Measurements from ENCODE around the gene ZNF133. TPM values are rescaled to one million over a fixed set of nuclear protein-coding genes. Genes with fewer than 3 reads are reported as not detected.
"Not testable (repeated sequence)": the region's sequence is repeated elsewhere in the genome, so short reads cannot be mapped to it uniquely, and the experiment has no call there.

The ZNF133 gene
- total RNA-seq, 1 donor: 19.5 TPM

DNA sequence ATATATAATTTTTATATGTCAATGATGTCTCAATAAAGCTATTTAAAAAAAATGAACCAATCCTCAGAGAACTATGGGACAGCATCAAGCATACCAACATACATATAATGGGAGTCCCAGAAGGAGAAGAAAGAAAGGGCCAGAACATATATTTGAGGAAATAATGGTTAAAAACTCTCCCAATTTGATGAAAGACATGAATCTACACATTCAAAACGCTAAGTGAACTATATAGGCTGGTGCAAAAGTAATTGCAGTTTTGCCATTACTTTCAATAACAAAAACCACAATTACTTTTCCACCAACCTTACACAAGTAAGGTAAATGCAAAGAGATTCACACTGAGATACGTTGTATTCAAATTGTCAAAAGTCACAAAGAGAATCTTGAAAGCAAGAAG is 43.4 kb downstream of the ZNF133 start:
- no peaks in the 10 kb centered on the region for H4K20me1 ChIP-seq (ENCODE audit: insufficient read depth, low read length)
- TF ChIP-seq, protein P1, sequence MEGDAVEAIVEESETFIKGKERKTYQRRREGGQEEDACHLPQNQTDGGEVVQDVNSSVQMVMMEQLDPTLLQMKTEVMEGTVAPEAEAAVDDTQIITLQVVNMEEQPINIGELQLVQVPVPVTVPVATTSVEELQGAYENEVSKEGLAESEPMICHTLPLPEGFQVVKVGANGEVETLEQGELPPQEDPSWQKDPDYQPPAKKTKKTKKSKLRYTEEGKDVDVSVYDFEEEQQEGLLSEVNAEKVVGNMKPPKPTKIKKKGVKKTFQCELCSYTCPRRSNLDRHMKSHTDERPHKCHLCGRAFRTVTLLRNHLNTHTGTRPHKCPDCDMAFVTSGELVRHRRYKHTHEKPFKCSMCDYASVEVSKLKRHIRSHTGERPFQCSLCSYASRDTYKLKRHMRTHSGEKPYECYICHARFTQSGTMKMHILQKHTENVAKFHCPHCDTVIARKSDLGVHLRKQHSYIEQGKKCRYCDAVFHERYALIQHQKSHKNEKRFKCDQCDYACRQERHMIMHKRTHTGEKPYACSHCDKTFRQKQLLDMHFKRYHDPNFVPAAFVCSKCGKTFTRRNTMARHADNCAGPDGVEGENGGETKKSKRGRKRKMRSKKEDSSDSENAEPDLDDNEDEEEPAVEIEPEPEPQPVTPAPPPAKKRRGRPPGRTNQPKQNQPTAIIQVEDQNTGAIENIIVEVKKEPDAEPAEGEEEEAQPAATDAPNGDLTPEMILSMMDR (IDR thresholded peaks at IDR 0.05; ENCODE audit: extremely low read depth, low read depth, low read length): no peak
- no peaks in the 10 kb centered on the region for H3K4me1 ChIP-seq (ENCODE audit: insufficient read depth, low read length)
- H3K4me2 ChIP-seq (ENCODE audit: insufficient read depth, low read length): no peak overlapping the region
- peaks cover 3% of the 10 kb centered on the region for H3K9me3 ChIP-seq (ENCODE audit: low read depth, low read length)
- H2AFZ ChIP-seq (ENCODE audit: low read length): no peak overlapping the region
- no peak overlapping the region for H3K4me3 ChIP-seq (ENCODE audit: insufficient read depth, low read length)
- no peaks in the 10 kb centered on the region for H3K79me2 ChIP-seq (ENCODE audit: insufficient read depth, low read length)
- no peak overlapping the region for H3K27ac ChIP-seq (ENCODE audit: low read depth, low read length)
- no peak for DNase-seq (ENCODE audit: insufficient read length, low spot score, missing footprints)
- peaks cover 2% of the 10 kb centered on the region for H3K36me3 ChIP-seq (ENCODE audit: insufficient read depth, low read length)
- no peaks in the 10 kb centered on the region for H3K27me3 ChIP-seq (ENCODE audit: insufficient read depth, low read length)

DNA sequence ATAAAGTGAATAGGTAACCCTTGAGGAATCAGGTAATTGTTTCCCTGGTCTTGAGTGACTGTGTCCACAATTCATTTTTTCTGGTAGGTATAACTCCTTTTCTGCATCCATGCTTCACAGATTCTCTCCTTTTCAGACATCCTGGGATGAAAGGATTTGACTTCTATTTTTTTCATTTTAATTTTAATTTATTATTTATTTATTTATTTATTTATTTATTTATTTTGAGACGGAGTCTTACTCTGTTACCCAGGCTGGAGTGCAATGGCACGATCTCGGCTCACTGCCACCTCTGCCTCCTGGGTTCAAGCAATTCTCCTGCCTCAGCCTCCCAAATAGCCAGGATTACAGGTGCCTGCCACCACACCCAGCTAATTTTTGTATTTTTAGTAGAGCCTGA is 61.4 kb downstream of the ZNF133 start:
- not testable (repeated sequence) for H3K27ac ChIP-seq (ENCODE audit: low read depth, low read length); H4K20me1 ChIP-seq (ENCODE audit: insufficient read depth, low read length); H3K79me2 ChIP-seq (ENCODE audit: insufficient read depth, low read length); H3K4me2 ChIP-seq (ENCODE audit: insufficient read depth, low read length); H3K4me1 ChIP-seq (ENCODE audit: insufficient read depth, low read length); DNase-seq (ENCODE audit: insufficient read length, low spot score, missing footprints); H2AFZ ChIP-seq (ENCODE audit: low read length); H3K9me3 ChIP-seq (ENCODE audit: low read depth, low read length); H3K36me3 ChIP-seq (ENCODE audit: insufficient read depth, low read length); H3K4me3 ChIP-seq (ENCODE audit: insufficient read depth, low read length); H3K27me3 ChIP-seq (ENCODE audit: insufficient read depth, low read length)

DNA sequence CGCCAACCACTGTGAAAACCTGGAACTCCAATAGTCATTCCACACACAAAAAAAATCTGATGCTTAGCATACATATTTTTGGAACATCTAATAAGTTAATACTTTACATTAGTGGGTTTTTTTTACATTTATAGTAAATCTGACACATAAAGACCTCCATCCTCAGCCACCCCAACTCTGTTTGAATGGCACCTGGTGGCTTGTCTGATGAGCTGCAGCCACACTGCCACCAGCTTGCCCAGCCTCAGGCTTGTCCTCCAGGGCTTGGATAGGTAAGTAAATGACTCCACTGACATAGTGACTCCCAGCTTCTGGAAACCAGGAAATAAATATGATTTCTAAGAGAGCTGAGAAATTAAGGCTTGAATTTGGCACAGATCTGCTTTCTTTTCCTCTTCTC is 71.5 kb downstream of the ZNF133 start:
- H3K4me3 ChIP-seq (ENCODE audit: insufficient read depth, low read length): no peak overlapping the region
- H4K20me1 ChIP-seq (ENCODE audit: insufficient read depth, low read length): no peaks in the 10 kb centered on the region
- H3K79me2 ChIP-seq (ENCODE audit: insufficient read depth, low read length): no peaks in the 10 kb centered on the region
- DNase-seq (ENCODE audit: insufficient read length, low spot score, missing footprints): no peak
- peaks cover 3% of the 10 kb centered on the region for H3K27me3 ChIP-seq (ENCODE audit: insufficient read depth, low read length)
- H3K4me1 ChIP-seq (ENCODE audit: insufficient read depth, low read length): no peaks in the 10 kb centered on the region
- no peaks in the 10 kb centered on the region for H3K9me3 ChIP-seq (ENCODE audit: low read depth, low read length)
- H3K27ac ChIP-seq (ENCODE audit: low read depth, low read length): no peak overlapping the region
- no peak overlapping the region for H2AFZ ChIP-seq (ENCODE audit: low read length)
- H3K36me3 ChIP-seq (ENCODE audit: insufficient read depth, low read length): no peaks in the 10 kb centered on the region
- H3K4me2 ChIP-seq (ENCODE audit: insufficient read depth, low read length): no peak overlapping the region
- TF ChIP-seq, protein P1 (IDR thresholded peaks at IDR 0.05; ENCODE audit: extremely low read depth, low read depth, low read length): no peak

DNA sequence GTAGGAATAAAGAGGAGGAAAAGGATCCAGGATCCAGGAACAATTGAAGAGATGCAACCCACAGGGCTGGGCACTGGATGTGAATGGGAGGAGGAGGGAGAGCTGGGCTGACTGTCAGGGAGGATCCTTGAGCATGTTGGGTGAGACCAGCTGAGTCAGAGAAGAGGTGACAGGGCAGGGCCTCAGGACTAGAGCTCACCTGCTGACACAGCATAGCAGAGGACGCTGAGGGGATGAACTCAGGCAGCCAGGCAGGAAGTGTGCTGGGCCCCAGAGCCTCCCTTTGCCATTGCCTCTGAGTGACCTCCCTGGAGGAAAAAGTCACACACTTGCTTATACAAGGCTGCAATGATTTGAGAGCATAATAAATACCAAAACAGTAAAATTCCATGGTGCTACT is 72.3 kb downstream of the ZNF133 start:
- H2AFZ ChIP-seq (ENCODE audit: low read length): no peak overlapping the region
- H3K4me1 ChIP-seq (ENCODE audit: insufficient read depth, low read length): no peaks in the 10 kb centered on the region
- no peaks in the 10 kb centered on the region for H3K79me2 ChIP-seq (ENCODE audit: insufficient read depth, low read length)
- H3K36me3 ChIP-seq (ENCODE audit: insufficient read depth, low read length): no peaks in the 10 kb centered on the region
- peaks cover 3% of the 10 kb centered on the region for H3K27me3 ChIP-seq (ENCODE audit: insufficient read depth, low read length)
- H3K4me2 ChIP-seq (ENCODE audit: insufficient read depth, low read length): no peak overlapping the region
- H3K9me3 ChIP-seq (ENCODE audit: low read depth, low read length): no peaks in the 10 kb centered on the region
- no peak overlapping the region for H3K4me3 ChIP-seq (ENCODE audit: insufficient read depth, low read length)
- no peak overlapping the region for H3K27ac ChIP-seq (ENCODE audit: low read depth, low read length)
- no peaks in the 10 kb centered on the region for H4K20me1 ChIP-seq (ENCODE audit: insufficient read depth, low read length)
- TF ChIP-seq, protein P1 (IDR thresholded peaks at IDR 0.05; ENCODE audit: extremely low read depth, low read depth, low read length): no peak
- DNase-seq (ENCODE audit: insufficient read length, low spot score, missing footprints): no peak

Measured in osteoblast (primary cell).